Measurements from ENCODE around the gene SPACA6.

GRCh38 chr19:51704626-51705025 lies 11.5 kb downstream of the SPACA6 start:
- no peak for TF ChIP-seq CTCF (IDR thresholded peaks at IDR 0.05; ENCODE audit: poor library complexity)
- no peak for TF ChIP-seq EZH2 (IDR thresholded peaks at IDR 0.05; ENCODE audit: borderline replicate concordance)

Data from hepatocyte (in vitro differentiated cells).